Activated T-cell treated with anti-CD3 and anti-CD28 coated beads for 24 hours (primary cell): ENCODE results near the gene PCED1B.
"Not testable (repeated sequence)": the region's sequence is repeated elsewhere in the genome, so short reads cannot be mapped to it uniquely, and the experiment has no call there.

Source experiments
- DNase-seq: peaks from one replicate; pipeline ENCODE4 v3.0.0-alpha.2; 2020; ENCODE audit warnings: low read depth

Gene PCED1B

DNA sequence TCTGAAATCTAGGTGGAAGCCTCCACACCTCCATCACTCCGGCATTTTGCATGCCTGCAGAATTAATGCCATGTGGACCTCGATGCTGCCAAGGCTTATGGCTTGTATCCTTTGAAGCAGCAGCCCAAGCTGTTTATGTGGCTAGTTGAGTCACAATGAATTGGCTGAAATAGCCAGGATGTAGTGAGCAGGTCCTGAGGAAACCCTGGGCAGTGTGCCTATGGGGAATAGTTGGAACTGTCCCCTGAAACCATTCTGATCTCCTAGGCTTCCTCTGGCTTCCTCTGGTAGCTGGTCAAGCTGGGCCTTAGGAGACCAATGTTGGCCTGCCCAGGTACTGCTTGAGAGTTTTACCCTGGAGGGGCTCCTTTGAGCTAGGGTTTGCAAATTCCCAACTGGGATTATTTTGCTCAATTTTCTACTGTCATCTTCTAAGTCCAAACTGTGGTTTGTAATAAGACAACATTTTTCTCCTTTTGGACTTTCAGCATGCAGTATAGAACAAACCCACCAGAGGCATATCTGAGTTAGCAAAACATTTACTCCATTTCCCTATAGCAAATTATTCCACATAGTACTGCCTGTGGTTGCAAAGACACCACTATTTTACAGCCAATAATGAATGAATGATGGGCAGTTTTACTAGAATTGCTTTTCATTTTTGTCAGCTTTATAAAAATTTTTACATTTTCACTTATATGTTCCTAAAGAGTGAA lies 85.5 kb downstream of the PCED1B start:
- DNase-seq: no peak

DNA sequence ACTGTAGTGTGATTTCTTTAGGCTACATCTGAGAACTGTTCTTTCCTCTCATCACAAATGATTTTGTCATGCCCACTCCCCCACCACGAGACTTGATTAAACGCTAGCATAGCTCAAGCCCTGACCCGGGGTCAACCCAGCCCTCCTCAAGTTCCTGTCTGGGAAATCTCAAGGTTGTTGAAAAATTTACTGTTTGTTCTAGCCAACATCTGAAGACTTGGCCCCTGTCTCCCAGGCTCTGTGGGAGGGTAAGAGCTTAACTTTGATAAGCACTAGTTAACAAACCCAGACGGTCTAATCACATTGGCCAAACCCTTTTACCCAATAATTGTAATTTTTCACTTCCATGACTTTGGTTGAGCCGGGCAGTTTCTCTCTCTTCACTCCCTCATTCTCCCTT lies 86.5 kb downstream of the PCED1B start:
- no peak for DNase-seq

DNA sequence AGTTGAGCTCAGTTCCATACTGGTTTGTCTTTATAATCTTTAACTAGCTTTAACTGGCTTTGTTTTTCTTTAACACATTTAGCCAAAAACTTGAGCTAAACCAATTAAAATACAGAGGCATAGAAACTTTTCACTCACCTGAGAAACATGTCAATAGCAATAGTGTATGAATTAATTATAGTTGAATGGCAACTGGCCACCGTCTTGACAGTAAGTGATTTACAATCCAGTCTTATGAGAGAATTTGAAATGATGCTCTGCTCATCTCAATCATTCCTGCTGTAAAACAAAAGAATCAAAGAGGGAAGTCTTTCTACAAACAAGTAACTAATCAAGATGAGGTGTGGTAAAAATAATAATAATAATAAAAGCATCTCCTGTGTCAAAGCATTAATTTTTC lies 86.9 kb downstream of the PCED1B start:
- no peak for DNase-seq

DNA sequence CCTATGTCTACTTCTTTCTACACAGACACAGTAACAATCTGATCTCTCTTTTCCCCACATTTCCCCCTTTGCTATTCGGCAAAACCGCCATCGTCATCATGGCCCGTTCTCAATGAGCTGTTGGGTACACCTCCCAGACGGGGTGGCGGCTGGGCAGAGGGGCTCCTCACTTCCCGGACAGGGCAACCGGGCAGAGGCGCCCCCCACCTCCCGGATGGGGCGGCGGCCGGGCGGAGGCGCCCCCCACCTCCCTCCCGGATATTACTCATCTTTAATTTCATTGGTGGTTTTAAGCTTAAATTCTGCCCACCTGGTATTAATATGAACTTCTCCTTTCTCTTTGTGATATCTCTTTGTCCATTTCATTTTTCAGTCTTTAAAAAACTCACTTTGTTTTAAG lies 90.9 kb downstream of the PCED1B start:
- DNase-seq: not testable (repeated sequence)

DNA sequence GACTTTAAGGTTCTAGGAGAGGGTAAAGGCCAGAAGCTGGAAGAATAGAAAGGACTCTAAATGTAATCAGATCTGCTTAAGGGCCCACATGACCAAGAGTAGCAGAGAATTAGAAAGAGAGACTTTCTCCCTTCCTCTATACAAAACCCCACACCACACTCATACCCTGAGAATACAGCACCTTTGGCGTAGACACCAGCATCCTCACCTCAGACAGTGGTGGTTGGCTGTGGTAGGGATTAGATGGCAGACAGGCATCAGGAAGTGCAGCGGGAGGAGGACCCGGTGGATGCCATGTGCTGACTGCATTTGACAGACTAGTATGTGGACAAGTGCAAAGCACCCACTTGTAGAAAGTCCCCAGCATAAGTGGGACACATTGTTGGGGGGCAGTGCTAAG lies 98.6 kb downstream of the PCED1B start:
- DNase-seq: no peak

DNA sequence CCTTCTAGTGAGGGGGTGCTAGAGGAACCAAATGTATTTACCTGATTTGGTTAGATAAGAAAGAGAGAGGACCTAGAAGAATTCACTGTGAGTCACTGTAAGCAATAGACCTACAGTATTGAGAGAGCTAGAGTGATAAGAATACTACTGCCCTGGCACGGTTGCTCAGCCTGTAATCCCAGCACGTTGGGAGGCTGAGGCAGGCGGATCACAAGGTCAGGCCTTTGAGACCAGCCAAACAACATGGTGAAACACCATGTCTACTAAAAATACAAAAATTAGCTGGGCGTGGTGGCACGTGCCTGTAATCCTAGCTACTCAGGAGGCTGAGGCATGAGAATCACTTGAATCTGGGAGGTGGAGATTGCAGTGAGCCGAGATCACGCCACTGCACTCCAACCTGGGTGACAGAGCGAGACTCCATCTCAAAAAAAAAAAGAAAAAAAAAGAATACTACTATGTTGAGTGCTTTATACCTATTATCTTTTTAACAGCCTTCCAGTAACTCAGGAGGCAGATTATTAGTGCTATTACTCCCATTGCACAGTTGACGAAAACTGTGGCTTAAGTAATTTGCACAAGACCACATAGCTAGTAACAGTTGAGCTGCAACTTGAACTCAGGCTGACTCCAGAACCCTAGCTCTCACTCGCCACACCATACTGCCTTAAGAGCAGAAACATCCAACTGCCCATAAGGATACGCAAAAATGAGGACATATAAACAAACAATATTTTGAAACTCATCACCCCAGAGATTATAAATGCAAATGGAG lies 102.9 kb downstream of the PCED1B start:
- DNase-seq: not testable (repeated sequence)

DNA sequence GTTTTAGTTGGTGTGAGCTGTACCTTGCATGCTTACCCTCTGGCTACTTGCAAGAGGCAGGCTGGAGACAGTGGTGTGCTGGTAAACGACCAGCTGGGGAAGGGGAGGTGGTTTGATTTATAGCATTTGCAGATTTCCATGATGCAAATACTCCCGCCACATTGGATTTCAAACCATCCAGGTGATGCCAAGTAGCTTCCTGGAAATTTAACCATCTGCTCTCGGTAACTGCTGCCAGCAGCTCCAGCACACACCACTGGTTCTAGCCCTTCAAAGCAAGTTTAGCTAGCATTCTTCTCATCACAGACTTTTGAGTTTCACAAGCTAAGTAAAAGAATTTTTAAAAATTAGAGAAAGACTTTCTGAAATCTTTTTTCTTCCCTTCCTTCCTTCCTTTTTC lies 104.8 kb downstream of the PCED1B start:
- no peak for DNase-seq

DNA sequence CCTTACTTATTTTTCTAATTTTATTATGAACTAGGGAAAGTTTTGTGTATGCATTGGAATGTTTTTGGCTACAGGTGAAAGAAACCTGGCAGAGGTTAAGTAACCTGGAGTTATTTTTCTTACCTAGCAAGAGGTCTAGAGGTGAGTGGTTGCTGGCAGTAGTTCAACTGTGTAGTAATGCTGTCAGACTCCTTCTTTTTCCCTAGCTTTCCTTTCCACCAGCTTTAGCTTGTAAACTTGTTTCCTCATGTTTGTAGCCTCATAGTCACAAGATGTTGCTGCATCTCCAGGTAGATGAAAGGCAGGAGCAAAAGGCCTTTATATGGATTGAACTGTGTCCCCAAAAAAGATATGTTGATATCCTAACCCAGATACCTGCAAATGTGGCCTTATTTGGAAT lies 105.4 kb downstream of the PCED1B start:
- no peak for DNase-seq

DNA sequence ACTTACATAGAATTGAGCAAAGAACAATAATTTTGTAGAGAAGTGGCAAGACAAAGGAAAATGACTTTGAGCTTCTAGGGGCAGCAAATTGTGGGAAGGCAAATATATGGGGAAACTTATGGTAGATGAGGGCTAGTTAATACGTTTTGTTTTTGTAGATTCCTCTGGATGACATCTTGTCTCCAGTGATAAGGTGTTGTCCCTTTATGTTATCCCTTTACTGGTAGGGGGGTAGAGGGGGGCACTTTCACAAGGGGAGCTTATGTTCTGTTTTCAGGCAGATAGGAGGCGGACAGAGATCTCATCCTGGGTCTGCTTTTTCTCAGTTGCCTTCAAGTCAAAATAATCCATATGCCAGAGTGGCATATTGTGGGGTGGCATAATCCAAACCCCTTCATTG lies 106.8 kb downstream of the PCED1B start:
- DNase-seq: no peak

DNA sequence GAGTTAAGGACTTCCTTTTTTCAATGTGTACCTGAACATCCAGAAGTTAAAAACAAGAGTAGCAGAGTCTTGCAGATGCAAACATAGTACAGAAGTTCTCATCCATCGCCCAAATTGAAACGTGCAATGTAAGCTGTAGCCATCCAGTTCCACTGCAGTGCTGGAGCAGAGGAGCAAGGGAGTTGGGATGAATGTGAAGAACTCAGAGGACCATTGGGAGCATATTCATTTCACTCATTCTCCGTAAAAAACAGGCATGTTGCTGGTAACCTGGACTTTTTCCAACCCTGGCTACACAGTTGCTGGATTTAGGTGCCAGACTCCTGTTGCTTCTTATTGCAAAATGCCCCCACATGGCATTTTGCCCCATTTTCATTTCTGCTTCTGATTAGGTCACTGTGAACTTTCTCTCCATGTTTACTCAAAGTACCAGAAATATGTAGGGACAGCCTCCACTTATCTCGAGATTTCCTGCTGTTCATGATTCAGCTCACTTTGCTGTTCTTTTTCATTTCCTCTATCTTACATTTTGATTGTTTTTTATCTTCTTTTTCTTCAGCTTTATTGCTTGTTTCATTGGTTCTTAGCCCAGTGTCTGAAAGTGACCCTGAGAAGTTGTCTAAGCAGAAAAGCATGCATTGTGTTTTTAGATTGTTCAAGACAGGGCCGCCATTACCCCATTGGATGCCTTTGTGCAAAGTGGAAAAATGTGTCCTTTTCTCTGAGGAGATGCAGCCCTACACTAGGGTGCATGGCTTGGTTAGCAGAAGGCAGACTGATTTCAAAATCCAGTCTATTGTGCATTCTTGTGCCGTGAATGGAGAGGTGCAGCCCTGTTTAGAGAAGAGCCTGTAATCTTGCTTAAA lies 109.4 kb downstream of the PCED1B start:
- no peak for DNase-seq

DNA sequence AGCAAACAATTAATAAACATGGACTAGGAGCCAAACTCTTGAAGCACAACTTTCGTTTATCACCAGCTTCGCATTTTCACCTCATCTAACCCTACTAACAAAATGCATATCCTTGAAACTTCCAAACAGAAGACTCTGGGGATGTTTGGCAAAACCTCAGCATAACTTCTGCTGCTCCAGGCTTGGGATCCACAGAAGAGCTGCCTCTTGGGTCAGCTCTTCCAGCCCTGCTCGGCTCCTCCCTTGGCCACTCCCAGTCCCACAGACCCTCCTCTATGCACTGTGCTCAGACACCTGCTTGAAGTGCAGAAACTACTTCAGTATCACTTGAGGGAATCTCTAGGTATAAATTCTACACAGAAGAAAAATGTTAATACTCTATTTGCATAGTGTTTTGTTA lies 110.3 kb downstream of the PCED1B start:
- DNase-seq: no peak

DNA sequence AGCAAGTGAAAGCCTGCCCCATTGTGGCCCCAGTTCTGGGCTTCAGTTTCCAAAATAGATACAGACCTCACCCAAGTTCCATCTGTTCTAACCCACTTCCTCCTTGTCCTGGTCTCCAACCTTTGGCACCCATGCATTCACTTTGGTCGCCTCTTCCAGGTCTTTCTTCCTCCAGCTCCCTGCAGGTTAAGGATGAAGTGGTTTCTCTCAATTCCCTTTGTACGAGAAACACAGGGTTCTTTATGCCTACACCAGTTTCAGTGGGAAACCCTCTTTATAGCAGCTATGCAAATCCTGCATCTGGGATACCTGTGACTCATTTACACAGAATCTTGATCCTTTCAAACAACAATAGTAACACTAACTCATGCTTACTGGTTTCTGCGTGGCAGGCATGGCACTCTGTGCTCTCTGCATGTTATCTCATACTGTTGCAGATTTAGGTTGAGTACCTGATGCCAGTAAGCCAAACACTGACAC lies 110.9 kb downstream of the PCED1B start:
- DNase-seq: no peak

DNA sequence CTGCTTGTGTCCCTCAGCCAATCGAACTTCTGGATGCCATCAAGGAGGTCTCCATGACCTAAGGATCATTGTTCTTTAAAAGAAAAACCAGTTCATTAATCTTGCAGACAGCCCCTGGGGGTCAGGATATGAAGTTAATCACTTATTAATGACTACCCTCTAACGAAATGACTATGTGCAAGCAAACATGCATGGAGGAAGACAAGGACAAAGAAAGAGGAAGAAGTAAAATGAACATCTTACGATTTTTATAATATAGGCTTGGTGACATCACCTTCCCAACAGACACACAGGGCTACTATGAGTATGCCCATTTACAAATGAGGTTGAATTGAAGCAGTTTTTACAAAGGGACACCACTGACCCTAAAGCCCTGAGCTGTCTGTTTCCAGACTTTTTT lies 111.5 kb downstream of the PCED1B start:
- no peak for DNase-seq

DNA sequence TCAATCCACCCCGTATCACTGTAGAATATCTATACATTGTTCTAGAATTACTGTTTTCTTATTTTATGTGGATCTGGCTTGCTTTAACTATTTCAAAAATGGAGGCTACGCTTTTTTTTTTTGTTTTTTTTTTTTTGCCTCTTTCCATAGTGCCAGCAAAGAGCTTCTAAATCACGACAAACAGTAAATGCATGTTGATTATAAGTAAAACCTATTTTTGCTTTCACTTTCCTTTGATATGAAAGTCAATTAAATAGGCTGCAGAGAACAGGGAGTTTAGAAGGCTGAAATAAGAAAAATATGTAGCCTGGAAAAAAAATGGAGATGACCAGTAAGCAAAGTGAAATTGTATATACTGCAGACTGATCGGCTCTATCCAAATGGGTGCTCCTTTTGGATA lies 112.6 kb downstream of the PCED1B start:
- DNase-seq: no peak

DNA sequence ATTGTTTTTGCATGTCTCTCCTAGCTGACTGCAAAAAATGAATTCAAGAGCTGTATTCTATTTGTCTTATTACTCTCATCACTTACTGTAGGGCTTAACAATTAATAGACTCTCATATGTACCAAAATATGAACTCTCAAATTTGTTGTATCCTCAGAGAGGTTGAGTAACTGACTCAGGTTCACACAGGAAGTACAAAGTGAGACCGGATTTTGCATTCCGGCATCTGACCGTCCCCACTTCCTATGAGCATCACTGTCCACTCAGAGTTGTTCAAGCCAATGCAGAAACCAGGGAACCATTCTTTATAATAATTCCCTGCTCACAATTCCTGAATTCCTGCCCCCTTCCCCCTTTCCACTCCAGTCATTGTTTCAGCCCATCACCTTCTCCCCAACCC lies 113.6 kb downstream of the PCED1B start:
- no peak for DNase-seq

DNA sequence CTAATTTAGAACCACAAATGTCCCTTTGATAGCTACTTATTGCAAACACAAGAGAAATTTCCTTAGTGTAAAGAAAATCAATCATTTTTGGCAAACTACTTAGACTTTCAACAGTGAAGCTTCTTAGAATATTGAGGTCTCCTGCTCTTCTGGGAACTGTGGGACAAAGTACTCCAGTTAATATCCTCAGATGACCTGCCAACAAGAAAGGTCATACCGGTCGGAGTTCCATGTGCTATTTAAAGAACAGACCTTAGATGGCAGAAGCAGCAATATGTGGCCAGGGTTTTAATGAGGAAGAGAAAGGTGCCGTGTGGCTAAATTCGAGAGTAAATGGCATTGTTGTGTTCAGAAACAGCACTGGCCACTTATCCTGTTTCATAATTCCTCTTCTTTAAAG lies 115.1 kb downstream of the PCED1B start:
- no peak for DNase-seq

DNA sequence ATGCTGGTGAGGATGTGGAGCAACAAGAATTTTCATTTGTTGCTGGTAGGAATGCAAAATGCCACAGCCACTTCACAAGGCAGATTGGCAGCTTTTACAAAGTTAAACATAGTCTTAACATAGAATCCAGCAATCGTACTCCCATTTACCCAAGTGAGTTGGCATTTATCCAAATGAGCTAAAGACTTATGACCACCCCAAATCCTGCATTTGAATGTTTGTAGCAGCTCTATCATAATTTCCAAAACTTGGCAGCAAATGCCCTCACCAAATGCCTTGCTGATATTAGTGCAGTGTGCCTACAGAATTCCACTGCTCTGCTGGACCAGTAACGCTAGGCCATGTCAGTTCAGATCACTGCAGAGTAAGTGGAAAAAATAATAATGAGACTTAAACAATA lies 121.0 kb downstream of the PCED1B start:
- DNase-seq: no peak

DNA sequence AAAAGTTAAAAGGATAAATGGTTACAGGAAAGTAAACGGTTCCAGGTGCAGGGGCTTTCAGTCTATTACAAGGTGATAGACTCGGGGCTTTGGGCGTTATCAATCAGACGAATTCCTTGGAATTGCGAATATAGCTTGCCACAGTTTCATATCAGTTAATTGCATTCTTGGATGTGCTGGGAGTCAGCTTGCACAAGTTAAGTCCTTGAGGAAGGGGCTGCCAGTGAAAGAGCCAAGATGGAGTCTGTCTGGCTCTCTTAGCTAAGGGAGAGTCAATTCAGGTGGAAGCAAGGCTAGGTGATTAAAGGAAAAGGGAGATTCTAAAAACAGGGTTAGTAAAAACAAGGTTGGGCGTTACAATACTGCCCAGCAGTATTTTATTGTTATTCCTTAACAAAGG lies 121.8 kb downstream of the PCED1B start:
- DNase-seq: not testable (repeated sequence)

DNA sequence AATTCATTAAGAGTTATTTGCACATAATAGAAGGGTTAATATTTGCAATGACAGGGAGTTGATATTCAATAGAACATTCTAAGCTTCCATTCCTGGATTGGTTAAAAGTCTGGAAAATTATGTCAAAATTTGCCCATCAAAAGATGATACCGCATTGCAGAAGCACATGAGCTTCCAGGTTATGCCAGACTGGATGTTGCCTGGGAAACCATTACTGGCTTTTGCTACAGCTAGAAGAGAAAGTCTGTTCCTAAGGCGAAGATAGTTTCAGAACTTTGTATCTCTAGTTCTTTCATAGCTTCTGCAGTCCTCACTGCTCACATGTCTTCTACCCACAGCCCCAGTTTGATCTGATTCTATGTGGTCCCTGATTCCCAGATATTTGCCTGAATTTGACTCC lies 122.8 kb downstream of the PCED1B start:
- DNase-seq: no peak

DNA sequence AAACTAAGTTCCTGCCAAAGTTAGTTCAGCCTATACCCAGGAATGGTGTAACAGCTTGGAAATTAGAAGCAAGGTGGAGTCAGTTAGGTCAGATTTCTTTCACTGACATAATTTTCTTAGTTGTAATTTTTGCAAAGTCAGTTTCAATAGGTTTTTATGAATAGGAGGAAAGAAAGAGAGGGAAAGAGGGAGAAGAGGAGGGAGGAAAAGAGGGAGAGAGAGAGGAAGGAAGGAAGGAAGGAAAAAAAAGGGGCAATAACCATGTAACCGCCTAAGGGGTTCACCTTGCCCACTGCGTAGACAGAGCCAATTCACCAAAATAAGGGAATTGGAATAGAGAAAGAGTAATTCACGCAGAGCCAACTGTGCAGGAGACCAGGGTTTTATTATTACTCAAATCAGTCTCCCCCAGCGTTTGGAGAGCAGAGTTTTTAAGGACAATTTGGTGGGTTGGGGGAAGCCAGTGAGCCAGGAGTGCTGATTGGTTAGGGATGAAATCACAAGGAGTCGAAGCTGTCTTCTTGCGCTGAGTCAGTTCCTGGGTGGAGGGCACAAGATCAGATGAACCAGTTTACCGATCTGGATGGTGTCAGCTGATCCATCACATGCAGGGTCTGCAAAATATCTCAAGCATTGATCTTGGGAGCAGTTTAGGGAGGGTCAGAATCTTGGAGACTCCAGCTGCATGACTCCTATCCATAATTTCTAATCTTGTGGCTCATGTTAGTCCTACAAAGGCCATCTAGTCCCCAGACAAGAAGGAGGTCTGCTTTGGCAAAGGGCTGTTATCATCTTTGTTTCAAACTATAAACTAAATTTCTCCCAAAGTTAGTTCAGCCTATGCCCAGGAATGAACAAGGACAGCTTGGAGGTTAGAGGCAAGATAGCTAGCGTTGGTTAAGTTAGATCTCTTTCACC lies 126.4 kb downstream of the PCED1B start:
- no peak for DNase-seq
